ENCODE results near the gene DNAJC22.

DNAJC22 gene

DNA sequence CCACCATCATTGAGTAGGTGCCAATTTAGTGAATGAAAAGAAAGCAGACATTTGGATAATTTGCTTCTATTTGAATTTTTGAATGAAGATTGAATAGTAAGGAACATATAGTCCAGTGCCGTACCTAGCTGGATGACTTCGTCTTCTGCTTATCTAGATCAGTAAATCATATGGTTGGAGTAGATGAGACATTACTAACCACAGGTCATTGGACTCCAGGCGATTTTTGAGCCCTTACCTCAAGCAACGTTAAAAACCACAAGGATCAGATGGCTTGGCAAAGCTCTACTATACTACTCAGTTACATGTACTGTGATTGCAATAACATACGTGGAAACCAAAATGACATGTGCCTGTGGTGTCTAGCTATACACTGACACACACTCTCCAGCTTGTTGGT lies 18.9 kb downstream of the DNAJC22 start:
- H3K9me3 ChIP-seq (ENCODE audit: low read length), result no peaks in the 10 kb centered on the region
- H3K4me3 ChIP-seq (ENCODE audit: low read depth, low read length, poor library complexity, severe bottlenecking), result no peak overlapping the region
- H3K79me2 ChIP-seq (ENCODE audit: insufficient read depth, low read length), result peaks cover 26% of the 10 kb centered on the region
- TF ChIP-seq EZH2 (IDR thresholded peaks at IDR 0.05; ENCODE audit: borderline replicate concordance, low read length), result no peak
- TF ChIP-seq, protein P1, sequence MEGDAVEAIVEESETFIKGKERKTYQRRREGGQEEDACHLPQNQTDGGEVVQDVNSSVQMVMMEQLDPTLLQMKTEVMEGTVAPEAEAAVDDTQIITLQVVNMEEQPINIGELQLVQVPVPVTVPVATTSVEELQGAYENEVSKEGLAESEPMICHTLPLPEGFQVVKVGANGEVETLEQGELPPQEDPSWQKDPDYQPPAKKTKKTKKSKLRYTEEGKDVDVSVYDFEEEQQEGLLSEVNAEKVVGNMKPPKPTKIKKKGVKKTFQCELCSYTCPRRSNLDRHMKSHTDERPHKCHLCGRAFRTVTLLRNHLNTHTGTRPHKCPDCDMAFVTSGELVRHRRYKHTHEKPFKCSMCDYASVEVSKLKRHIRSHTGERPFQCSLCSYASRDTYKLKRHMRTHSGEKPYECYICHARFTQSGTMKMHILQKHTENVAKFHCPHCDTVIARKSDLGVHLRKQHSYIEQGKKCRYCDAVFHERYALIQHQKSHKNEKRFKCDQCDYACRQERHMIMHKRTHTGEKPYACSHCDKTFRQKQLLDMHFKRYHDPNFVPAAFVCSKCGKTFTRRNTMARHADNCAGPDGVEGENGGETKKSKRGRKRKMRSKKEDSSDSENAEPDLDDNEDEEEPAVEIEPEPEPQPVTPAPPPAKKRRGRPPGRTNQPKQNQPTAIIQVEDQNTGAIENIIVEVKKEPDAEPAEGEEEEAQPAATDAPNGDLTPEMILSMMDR (IDR thresholded peaks at IDR 0.05; ENCODE audit: low read length), result no peak
- H3K4me1 ChIP-seq (ENCODE audit: insufficient read depth, low read length, severe bottlenecking), result peaks cover 30% of the 10 kb centered on the region
- H3K27me3 ChIP-seq (ENCODE audit: insufficient read depth, low read length), result no peaks in the 10 kb centered on the region
- H3K4me2 ChIP-seq (ENCODE audit: low read length), result no peak overlapping the region
- no peaks in the 10 kb centered on the region for H3F3A ChIP-seq (ENCODE audit: insufficient read depth, low read length)
- no peaks in the 10 kb centered on the region for H4K20me1 ChIP-seq (ENCODE audit: insufficient read depth, low read length)
- H3K27ac ChIP-seq (ENCODE audit: low read depth, low read length, poor library complexity, severe bottlenecking), result no peak overlapping the region
- H3K9ac ChIP-seq (ENCODE audit: low read length), result no peak overlapping the region
- no peak overlapping the region for H2AFZ ChIP-seq (ENCODE audit: low read length)
- H3K9me2 ChIP-seq (ENCODE audit: low read depth, low read length), result no peaks in the 10 kb centered on the region
- no peaks in the 10 kb centered on the region for H3K36me3 ChIP-seq (ENCODE audit: insufficient read depth, low read length)

DNA sequence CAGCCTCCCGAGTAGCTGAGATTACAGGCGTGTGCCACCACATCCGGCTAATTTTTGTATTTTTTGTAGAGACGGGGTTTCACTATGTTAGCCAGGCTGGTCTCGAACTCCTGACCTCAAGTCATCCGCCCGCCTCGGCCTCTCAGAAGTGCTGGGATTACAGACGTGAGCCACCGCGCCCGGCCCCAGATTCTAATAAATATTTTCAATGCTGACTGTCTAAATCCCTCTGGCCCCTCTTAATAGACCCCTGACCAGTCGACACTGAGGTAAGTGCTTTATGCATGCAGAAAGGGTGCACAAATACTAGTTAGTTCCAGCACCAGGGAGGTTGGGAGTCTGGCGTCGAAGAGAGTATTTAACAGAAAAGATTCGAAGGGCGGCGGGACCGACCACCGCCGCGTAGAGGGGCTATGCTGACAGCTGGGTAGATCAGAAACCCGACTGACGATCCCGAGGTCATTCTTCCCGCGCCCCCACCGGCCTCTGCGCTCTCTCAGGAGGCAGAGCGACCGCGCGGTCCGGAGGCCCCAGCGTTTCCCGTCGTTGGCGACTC lies 19.5 kb downstream of the DNAJC22 start:
- TF ChIP-seq EZH2 (IDR thresholded peaks at IDR 0.05; ENCODE audit: borderline replicate concordance, low read length), result no peak
- TF ChIP-seq, protein P1 (IDR thresholded peaks at IDR 0.05; ENCODE audit: low read length), result no peak
- peaks cover 2% of the 10 kb centered on the region; the same call in 1 of the 2 replicates for H3K36me3 ChIP-seq (ENCODE audit: insufficient read depth, low read length)
- H3K79me2 ChIP-seq (ENCODE audit: insufficient read depth, low read length), result peaks cover 32% of the 10 kb centered on the region
- H4K20me1 ChIP-seq (ENCODE audit: insufficient read depth, low read length), result no peaks in the 10 kb centered on the region
- H3K9ac ChIP-seq (ENCODE audit: low read length), result peak overlapping the region; percentile 98
- H3K9me3 ChIP-seq (ENCODE audit: low read length), result no peaks in the 10 kb centered on the region
- H3K27ac ChIP-seq (ENCODE audit: low read depth, low read length, poor library complexity, severe bottlenecking), result peak overlapping the region; percentile 84
- no peaks in the 10 kb centered on the region for H3K9me2 ChIP-seq (ENCODE audit: low read depth, low read length)
- H3K27me3 ChIP-seq (ENCODE audit: insufficient read depth, low read length), result no peaks in the 10 kb centered on the region
- H2AFZ ChIP-seq (ENCODE audit: low read length), result peak overlapping the region; percentile 70; the same call in 1 of the 2 replicates
- H3K4me1 ChIP-seq (ENCODE audit: insufficient read depth, low read length, severe bottlenecking), result peaks cover 30% of the 10 kb centered on the region
- H3K4me2 ChIP-seq (ENCODE audit: low read length), result peak overlapping the region; percentile 81
- H3F3A ChIP-seq (ENCODE audit: insufficient read depth, low read length), result no peaks in the 10 kb centered on the region
- peak overlapping the region; percentile 84 for H3K4me3 ChIP-seq (ENCODE audit: low read depth, low read length, poor library complexity, severe bottlenecking)

DNA sequence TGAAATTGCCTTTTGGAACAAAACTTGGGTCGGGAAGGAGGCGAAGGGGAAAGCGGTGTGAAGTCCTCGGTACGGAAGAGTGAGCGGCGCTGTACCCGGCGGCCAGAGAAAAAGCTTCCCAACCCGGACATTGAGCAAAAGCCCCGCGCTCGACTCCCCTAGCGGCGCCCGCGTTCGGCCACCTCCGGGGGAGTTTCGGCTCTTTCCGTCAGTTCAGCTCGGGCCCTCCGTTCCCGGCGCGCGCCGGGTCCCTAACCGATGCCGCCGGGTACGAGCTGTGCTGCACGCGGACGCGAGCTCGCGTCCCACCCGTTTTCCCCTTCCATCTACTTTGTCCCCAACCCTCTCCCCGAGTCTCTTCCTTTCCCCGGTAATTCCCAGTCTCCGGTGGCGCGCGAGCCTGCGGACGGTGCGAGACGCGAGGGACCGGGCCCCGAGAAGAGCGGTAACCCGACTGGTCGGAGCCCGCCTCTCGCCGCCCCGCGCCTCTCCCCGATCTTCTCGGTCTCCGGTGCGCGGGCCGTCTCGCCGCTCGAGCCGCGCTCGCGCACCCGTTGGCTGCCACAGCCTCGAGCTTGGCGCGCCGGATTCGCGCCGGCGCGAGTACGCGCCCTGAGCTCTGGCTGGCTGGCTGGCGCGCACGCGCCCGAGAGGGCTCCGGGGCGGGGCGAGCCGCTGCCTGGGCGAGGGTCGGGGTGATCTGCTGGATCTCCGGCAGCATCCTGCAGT lies 20.1 kb downstream of the DNAJC22 start:
- no peaks in the 10 kb centered on the region for H3F3A ChIP-seq (ENCODE audit: insufficient read depth, low read length)
- peaks cover 36% of the 10 kb centered on the region for H3K79me2 ChIP-seq (ENCODE audit: insufficient read depth, low read length)
- H3K4me1 ChIP-seq (ENCODE audit: insufficient read depth, low read length, severe bottlenecking), result peaks cover 30% of the 10 kb centered on the region
- peak overlapping the region; percentile 84 for H3K4me3 ChIP-seq (ENCODE audit: low read depth, low read length, poor library complexity, severe bottlenecking)
- no peaks in the 10 kb centered on the region for H3K27me3 ChIP-seq (ENCODE audit: insufficient read depth, low read length)
- H3K9me2 ChIP-seq (ENCODE audit: low read depth, low read length), result no peaks in the 10 kb centered on the region
- H4K20me1 ChIP-seq (ENCODE audit: insufficient read depth, low read length), result no peaks in the 10 kb centered on the region
- no peaks in the 10 kb centered on the region for H3K9me3 ChIP-seq (ENCODE audit: low read length)
- H2AFZ ChIP-seq (ENCODE audit: low read length), result peak overlapping the region; percentile 70; the same call in 1 of the 2 replicates
- peak overlapping the region; percentile 98 for H3K9ac ChIP-seq (ENCODE audit: low read length)
- TF ChIP-seq EZH2 (IDR thresholded peaks at IDR 0.05; ENCODE audit: borderline replicate concordance, low read length), result no peak
- TF ChIP-seq, protein P1 (IDR thresholded peaks at IDR 0.05; ENCODE audit: low read length), result peak; percentile 29; the same call in 1 of the 2 replicates
- H3K4me2 ChIP-seq (ENCODE audit: low read length), result peak overlapping the region; percentile 81
- peak overlapping the region; percentile 84 for H3K27ac ChIP-seq (ENCODE audit: low read depth, low read length, poor library complexity, severe bottlenecking)
- H3K36me3 ChIP-seq (ENCODE audit: insufficient read depth, low read length), result peaks cover 5% of the 10 kb centered on the region; the same call in 1 of the 2 replicates

Data from OCI-LY1 (cell line).